NB4 (cell line): ENCODE measurements around the gene WDR76.
"Not testable (repeated sequence)": the region's sequence is repeated elsewhere in the genome, so short reads cannot be mapped to it uniquely, and the experiment has no call there.

Experiments used
- DNase-seq: peaks from one replicate; pipeline ENCODE4 v3.0.0; 2010; ENCODE audit warnings: low read depth
- H3K4me3 ChIP-seq: one replicate; pipeline ENCODE4 v1.5.1; 2011; ENCODE audit warnings: mild to moderate bottlenecking, low read depth, low read length, moderate library complexity
- MAX ChIP-seq: IDR thresholded peaks from 2 replicates; pipeline ENCODE4 v1.6.1; 2011; ENCODE audit warnings: low read depth, low read length
- MYC ChIP-seq: IDR thresholded peaks from 2 replicates; pipeline ENCODE4 v1.6.1; 2011; ENCODE audit warnings: low read depth, low read length
- POLR2A ChIP-seq: IDR thresholded peaks from 2 replicates; pipeline ENCODE4 v1.6.1; 2011; ENCODE audit warnings: mild to moderate bottlenecking; ENCODE audit not compliant: insufficient read length; ENCODE audit errors: extremely low read depth
- TF ChIP-seq, protein P1 (sequence below): IDR thresholded peaks from one replicate; pipeline ENCODE4 v1.5.1; 2012; ENCODE audit warnings: low read depth, low read length

Gene WDR76

DNA sequence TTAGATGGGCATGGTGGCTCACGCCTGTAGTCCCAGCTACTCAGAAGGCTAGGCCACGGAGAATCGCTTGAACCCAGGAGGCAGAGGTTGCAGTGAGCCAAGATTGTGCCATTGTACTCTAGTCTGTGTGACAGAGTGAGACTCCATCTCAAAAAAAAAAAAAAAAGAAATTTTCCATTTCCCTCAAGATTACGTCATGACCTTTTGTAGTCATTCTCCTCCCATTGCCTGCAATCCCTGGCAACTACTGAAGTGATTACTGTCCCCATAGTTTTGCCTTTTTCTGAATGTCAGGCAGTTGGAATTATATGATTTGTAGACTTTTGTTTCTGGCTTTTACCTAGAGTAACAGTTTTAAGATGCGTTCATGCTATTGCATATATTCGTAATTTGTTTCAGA, 28.0 kb downstream of the WDR76 start:
- no peak overlapping the region for H3K4me3 ChIP-seq
- TF ChIP-seq, protein P1, sequence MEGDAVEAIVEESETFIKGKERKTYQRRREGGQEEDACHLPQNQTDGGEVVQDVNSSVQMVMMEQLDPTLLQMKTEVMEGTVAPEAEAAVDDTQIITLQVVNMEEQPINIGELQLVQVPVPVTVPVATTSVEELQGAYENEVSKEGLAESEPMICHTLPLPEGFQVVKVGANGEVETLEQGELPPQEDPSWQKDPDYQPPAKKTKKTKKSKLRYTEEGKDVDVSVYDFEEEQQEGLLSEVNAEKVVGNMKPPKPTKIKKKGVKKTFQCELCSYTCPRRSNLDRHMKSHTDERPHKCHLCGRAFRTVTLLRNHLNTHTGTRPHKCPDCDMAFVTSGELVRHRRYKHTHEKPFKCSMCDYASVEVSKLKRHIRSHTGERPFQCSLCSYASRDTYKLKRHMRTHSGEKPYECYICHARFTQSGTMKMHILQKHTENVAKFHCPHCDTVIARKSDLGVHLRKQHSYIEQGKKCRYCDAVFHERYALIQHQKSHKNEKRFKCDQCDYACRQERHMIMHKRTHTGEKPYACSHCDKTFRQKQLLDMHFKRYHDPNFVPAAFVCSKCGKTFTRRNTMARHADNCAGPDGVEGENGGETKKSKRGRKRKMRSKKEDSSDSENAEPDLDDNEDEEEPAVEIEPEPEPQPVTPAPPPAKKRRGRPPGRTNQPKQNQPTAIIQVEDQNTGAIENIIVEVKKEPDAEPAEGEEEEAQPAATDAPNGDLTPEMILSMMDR, result no peak
- TF ChIP-seq MYC, result no peak
- no peak for TF ChIP-seq MAX
- TF ChIP-seq POLR2A, result no peak
- DNase-seq, result peak; percentile 31

DNA sequence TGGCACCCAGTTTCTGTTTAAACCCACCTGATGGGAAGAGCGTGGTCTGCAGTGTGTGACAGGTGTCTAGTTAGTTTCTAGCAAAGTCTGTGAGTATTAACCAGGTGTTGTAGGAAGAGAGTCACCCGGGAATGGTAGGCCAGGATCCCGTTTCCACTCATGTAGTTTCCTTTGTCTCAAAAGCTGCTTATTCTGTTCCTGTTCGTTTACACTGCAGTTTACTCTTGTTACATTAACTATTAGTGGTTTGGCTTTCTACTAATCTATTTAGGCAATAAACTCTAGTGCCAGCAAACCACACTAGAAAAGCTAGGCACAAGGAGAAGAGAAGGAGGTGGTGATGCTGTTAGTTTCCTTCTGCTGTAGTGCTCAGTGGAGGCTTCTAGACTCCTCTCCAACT, 32.7 kb downstream of the WDR76 start:
- no peak overlapping the region for H3K4me3 ChIP-seq
- no peak for DNase-seq

GRCh38 chr15:43866636-43867035, 39.8 kb downstream of the WDR76 start:
- DNase-seq, H3K4me3 ChIP-seq: not testable (repeated sequence)

More for the DNA sequence above, 32.7 kb downstream of the WDR76 start:
- TF ChIP-seq, protein P1, result no peak
- no peak for TF ChIP-seq MYC
- TF ChIP-seq MAX, result no peak
- no peak for TF ChIP-seq POLR2A

- TF ChIP-seq, protein P1, result no peak
- no peak for TF ChIP-seq MYC
- H3K4me3 ChIP-seq, result no peak overlapping the region
- no peak for DNase-seq
These were observed 40.3 kb downstream of the WDR76 start for GRCh38 chr15:43867096-43867495.

DNA sequence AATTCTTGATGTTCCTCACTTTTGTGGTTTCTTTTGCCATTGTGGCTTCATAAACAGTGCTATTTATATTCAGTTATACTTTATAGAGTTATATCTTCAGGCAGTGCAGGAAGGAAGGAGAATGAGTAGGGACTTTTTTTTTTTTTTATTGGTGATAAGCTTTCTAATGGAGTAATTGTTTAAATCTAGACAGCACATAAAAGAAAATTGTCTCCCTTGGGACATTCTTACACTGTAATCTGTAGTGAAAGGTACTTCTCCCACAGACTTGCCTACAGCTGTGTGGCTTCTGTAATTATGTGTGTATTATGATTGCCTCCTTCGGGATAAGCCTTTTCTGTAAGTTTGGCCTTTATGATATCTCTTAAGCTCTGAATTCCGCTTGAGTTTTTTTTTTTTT, 41.6 kb downstream of the WDR76 start:
- no peak for TF ChIP-seq MAX
- TF ChIP-seq POLR2A, result no peak
- TF ChIP-seq, protein P1, result no peak
- no peak for TF ChIP-seq MYC
- no peak overlapping the region for H3K4me3 ChIP-seq
- DNase-seq, result no peak

DNA sequence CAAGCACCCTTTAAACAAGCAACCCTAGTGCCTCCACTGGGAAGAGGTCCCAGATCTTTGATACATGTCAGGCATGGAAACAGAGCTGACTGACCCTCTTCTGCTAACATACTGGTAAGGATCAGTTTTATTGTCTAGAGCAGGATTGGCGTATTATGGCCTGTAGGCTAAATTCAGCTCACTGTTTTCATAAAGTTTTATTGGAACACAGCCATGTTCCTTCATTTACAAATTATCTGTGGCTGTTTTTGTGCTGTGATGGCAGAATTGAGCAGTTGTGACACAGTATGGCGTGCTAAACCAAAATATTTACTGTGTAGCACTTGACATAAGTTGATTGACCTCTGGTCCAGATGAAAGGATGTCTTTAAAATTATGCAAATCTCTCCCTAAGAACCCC, 45.0 kb downstream of the WDR76 start:
- no peak for DNase-seq
- H3K4me3 ChIP-seq, result no peak overlapping the region
- no peak for TF ChIP-seq MAX
- TF ChIP-seq POLR2A, result no peak
- TF ChIP-seq, protein P1, result no peak
- TF ChIP-seq MYC, result no peak
